ENCODE results near the gene SDC3. TPM values are rescaled to one million over a fixed set of nuclear protein-coding genes. Genes with fewer than 3 reads are reported as not detected.
A peak's percentile ranks its signal among the peaks of the same experiment; 100 is the strongest.

Gene SDC3
- polyA plus RNA-seq, 3 donors, result 0.05 to 1.2 (median 0.12) TPM

GRCh38 chr1:30907481-30908315 is 860 bp downstream of the SDC3 start:
- H3K4me1 Mint-ChIP-seq, result peaks cover 54% of the 10 kb centered on the region
- DNase-seq, result no peak
- H3K9me3 Mint-ChIP-seq, result peaks cover 0 to 14% (median 7%) of the 10 kb centered on the region in 7 donors
- peak overlapping the region; percentile 78 to 89 for H3K4me3 Mint-ChIP-seq
- intact Hi-C loops (cut with micrococcal nuclease), result no loop called here
- Histone ChIP-seq H3K27me3 (ENCODE audit: control insufficient read depth in 2 of 2, insufficient read depth in 2 of 2, low read length in 2 of 2) (peaks cover 14 to 56% of the 10 kb centered on the region in 2 donors), H4K20me1 (ENCODE audit: insufficient read depth, low read length) (peaks cover 7% of the 10 kb centered on the region), H3K4me2 (replicated peaks; ENCODE audit: extremely low read depth, low read length, poor library complexity, severe bottlenecking) (peak overlapping the region; percentile 65), H2AFZ (ENCODE audit: insufficient read depth, low read depth, low read length, poor library complexity, severe bottlenecking) (no peak overlapping the region), H3K4me1 (ENCODE audit: control insufficient read depth in 1 of 2, insufficient read depth in 2 of 2, low read length in 2 of 2) (peaks cover 46 to 47% of the 10 kb centered on the region in 2 donors), H3K4me3 (replicated peaks in 1 of 3; ENCODE audit: low read depth in 2 of 3, low read length in 3 of 3) (peak overlapping the region; percentile 3 to 59 (median 20)), H3K9me3 (replicated peaks in 1 of 2; ENCODE audit: control insufficient read depth in 1 of 2, insufficient read depth in 1 of 2, low read length in 2 of 2) (peaks cover 0 to 3% of the 10 kb centered on the region in 2 donors), H3K36me3 (replicated peaks in 1 of 2; ENCODE audit: control insufficient read depth in 1 of 2, insufficient read depth in 2 of 2, low read length in 2 of 2) (no peaks in the 10 kb centered on the region), H3K27ac (ENCODE audit: low read depth in 1 of 2, low read length in 2 of 2) (no peak overlapping the region), H3K9ac (ENCODE audit: insufficient read depth, low read length, poor library complexity, severe bottlenecking) (no peak overlapping the region), H3K79me2 (ENCODE audit: insufficient read depth, low read length) (no peaks in the 10 kb centered on the region)
- peak overlapping the region in 2 of 7 donors; percentile 19 to 72 for H3K27ac Mint-ChIP-seq
- WGBS (ENCODE audit: insufficient coverage), result 16% methylated on average over 31 of the region's 47 CpGs
- H3K27me3 Mint-ChIP-seq (ENCODE audit: low read depth in 3 of 3), result peaks cover 46 to 69% (median 57%) of the 10 kb centered on the region in 3 donors
- peaks cover 7 to 10% of the 10 kb centered on the region in 2 donors for H3K36me3 Mint-ChIP-seq
- no peak for TF ChIP-seq CTCF (IDR thresholded peaks at IDR 0.05)

GRCh38 chr1:30906631-30907441 is 1.7 kb downstream of the SDC3 start:
- intact Hi-C loops (cut with micrococcal nuclease), result no loop called here
- peaks cover 50 to 76% (median 65%) of the 10 kb centered on the region in 3 donors for H3K27me3 Mint-ChIP-seq (ENCODE audit: low read depth in 3 of 3)
- Histone ChIP-seq H2AFZ (ENCODE audit: insufficient read depth, low read depth, low read length, poor library complexity, severe bottlenecking) (no peak overlapping the region), H3K9me3 (replicated peaks in 1 of 2; ENCODE audit: control insufficient read depth in 1 of 2, insufficient read depth in 1 of 2, low read length in 2 of 2) (peaks cover 0 to 3% of the 10 kb centered on the region in 2 donors), H3K79me2 (ENCODE audit: insufficient read depth, low read length) (no peaks in the 10 kb centered on the region), H3K4me1 (ENCODE audit: control insufficient read depth in 1 of 2, insufficient read depth in 2 of 2, low read length in 2 of 2) (peaks cover 38 to 39% of the 10 kb centered on the region in 2 donors), H3K36me3 (replicated peaks in 1 of 2; ENCODE audit: control insufficient read depth in 1 of 2, insufficient read depth in 2 of 2, low read length in 2 of 2) (no peaks in the 10 kb centered on the region), H3K27ac (ENCODE audit: low read depth in 1 of 2, low read length in 2 of 2) (no peak overlapping the region), H3K9ac (ENCODE audit: insufficient read depth, low read length, poor library complexity, severe bottlenecking) (no peak overlapping the region), H3K27me3 (ENCODE audit: control insufficient read depth in 2 of 2, insufficient read depth in 2 of 2, low read length in 2 of 2) (peaks cover 14 to 64% of the 10 kb centered on the region in 2 donors), H3K4me3 (replicated peaks in 1 of 3; ENCODE audit: low read depth in 2 of 3, low read length in 3 of 3) (no peak overlapping the region), H4K20me1 (ENCODE audit: insufficient read depth, low read length) (peaks cover 7% of the 10 kb centered on the region), H3K4me2 (replicated peaks; ENCODE audit: extremely low read depth, low read length, poor library complexity, severe bottlenecking) (no peak overlapping the region)
- H3K4me3 Mint-ChIP-seq, result peak overlapping the region; percentile 78 to 89
- no peak overlapping the region for H3K27ac Mint-ChIP-seq
- H3K36me3 Mint-ChIP-seq, result peaks cover 7 to 10% of the 10 kb centered on the region in 2 donors
- H3K4me1 Mint-ChIP-seq, result peaks cover 45% of the 10 kb centered on the region
- no peak for DNase-seq
- H3K9me3 Mint-ChIP-seq, result peaks cover 0 to 14% (median 7%) of the 10 kb centered on the region in 7 donors
- TF ChIP-seq CTCF (IDR thresholded peaks at IDR 0.05), result no peak
- 95% methylated on average over 3 of the region's 9 CpGs for WGBS (ENCODE audit: insufficient coverage)

Data from CD14-positive monocyte (primary cell).